Renal pelvis (tissue), 4 donors: ENCODE data around the gene DAG1. TPM values are rescaled to one million over a fixed set of nuclear protein-coding genes. Genes with fewer than 3 reads are reported as not detected.
A peak's percentile ranks its signal among the peaks of the same experiment; 100 is the strongest.
"Not testable (repeated sequence)": the region's sequence is repeated elsewhere in the genome, so short reads cannot be mapped to it uniquely, and the experiment has no call there.

ENCODE experiments used
- DNase-seq: peaks from one replicate; pipeline ENCODE4 v3.0.0-alpha.2; 2013
- polyA plus RNA-seq, 3 donors: library from polyadenylated mRNA; unstranded; fragments of 120-200 nt; gene quantifications; one replicate each; pipeline ENCODE4 v1.2.1, GENCODE V29; 2013; ENCODE audit not compliant: insufficient read length in 3 of 3

The DAG1 gene
- polyA plus RNA-seq, 3 donors, result 119 to 120 (median 119) TPM

- DNase-seq, result no peak
These were observed 4.6 kb upstream of the DAG1 start for GRCh38 chr3:49465270-49466034.

- no peak for DNase-seq
These were observed 4.0 kb upstream of the DAG1 start for GRCh38 chr3:49466085-49466484.

- peak; percentile 84 for DNase-seq
These were observed 781 bp upstream of the DAG1 start for GRCh38 chr3:49469037-49469935.

- no peak for DNase-seq
These were observed 800 bp downstream of the DAG1 start for GRCh38 chr3:49470714-49471420.

- DNase-seq, result no peak
These were observed 1.9 kb downstream of the DAG1 start for GRCh38 chr3:49471856-49472495.

- DNase-seq, result no peak
These were observed 6.5 kb downstream of the DAG1 start for GRCh38 chr3:49476563-49476962.

- no peak for DNase-seq
These were observed 12.7 kb downstream of the DAG1 start for GRCh38 chr3:49482766-49483165.

- no peak for DNase-seq
These were observed 14.4 kb downstream of the DAG1 start for GRCh38 chr3:49484471-49484870.

- DNase-seq, result no peak
These were observed 19.2 kb downstream of the DAG1 start for GRCh38 chr3:49489247-49489646.

- DNase-seq, result no peak
These were observed 22.9 kb downstream of the DAG1 start for GRCh38 chr3:49492969-49493368.

GRCh38 chr3:49493901-49494300 lies 23.8 kb downstream of the DAG1 start:
- no peak for DNase-seq

- DNase-seq, result no peak
These were observed 25.0 kb downstream of the DAG1 start for GRCh38 chr3:49495023-49495422.

GRCh38 chr3:49496845-49497244 lies 26.8 kb downstream of the DAG1 start:
- not testable (repeated sequence) for DNase-seq

GRCh38 chr3:49497606-49498005 lies 27.5 kb downstream of the DAG1 start:
- DNase-seq, result peak; percentile 52

GRCh38 chr3:49498239-49498638 lies 28.2 kb downstream of the DAG1 start:
- no peak for DNase-seq

GRCh38 chr3:49498648-49499047 lies 28.6 kb downstream of the DAG1 start:
- DNase-seq, result no peak

GRCh38 chr3:49500205-49500731 lies 30.2 kb downstream of the DAG1 start:
- DNase-seq, result no peak

- DNase-seq, result no peak
These were observed 30.9 kb downstream of the DAG1 start for GRCh38 chr3:49500732-49501609.

- DNase-seq, result no peak
These were observed 31.8 kb downstream of the DAG1 start for GRCh38 chr3:49501842-49502241.

- DNase-seq, result no peak
These were observed 36.8 kb downstream of the DAG1 start for GRCh38 chr3:49506906-49507305.
